VCaP (cell line): ENCODE data around the gene CLCN6.

ENCODE experiments used
- H3K27ac ChIP-seq: fragments of 450-650 bp; 2 replicates; pipeline ENCODE4 v1.5.1; 2017
- TF ChIP-seq, protein P1 (sequence below): fragments of 450-650 bp; conservative IDR thresholded peaks from 2 replicates; pipeline ENCODE4 v1.5.1; 2017; ENCODE audit warnings: mild to moderate bottlenecking, moderate library complexity

Gene CLCN6

DNA sequence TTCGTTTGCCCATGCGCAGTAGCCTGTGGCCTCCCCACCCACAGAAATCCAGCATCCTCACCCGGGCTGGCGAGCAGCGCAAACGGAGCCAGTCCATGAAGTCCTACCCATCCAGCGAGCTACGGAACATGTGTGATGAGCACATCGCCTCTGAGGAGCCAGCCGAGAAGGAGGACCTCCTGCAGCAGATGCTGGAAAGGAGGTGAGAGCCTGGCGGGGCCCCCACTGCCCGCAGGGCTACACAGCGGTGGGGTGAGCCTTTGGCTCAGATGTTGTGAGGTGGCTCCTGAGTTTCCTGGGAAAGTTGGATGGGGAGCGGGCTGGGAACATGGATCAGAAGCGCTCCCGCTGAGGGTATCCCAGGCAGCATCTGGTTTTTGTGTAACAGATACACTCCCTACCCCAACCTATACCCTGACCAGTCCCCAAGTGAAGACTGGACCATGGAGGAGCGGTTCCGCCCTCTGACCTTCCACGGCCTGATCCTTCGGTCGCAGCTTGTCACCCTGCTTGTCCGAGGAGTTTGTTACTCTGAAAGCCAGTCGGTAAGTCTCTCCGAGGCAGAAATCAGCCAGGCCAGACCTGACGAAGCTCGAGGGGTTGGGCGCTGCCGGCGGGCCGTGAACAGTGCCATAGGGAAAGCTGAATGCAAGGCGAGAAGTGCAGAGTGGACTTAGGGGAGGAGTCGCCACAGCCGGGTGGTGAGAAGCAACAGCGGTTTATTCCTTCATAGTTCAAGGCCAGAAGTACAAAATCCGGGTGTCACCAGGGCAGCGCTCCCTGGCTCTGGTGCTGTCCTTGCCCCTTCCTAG lies 31.2 kb downstream of the CLCN6 start:
- H3K27ac ChIP-seq, result no peak overlapping the region
- TF ChIP-seq, protein P1, sequence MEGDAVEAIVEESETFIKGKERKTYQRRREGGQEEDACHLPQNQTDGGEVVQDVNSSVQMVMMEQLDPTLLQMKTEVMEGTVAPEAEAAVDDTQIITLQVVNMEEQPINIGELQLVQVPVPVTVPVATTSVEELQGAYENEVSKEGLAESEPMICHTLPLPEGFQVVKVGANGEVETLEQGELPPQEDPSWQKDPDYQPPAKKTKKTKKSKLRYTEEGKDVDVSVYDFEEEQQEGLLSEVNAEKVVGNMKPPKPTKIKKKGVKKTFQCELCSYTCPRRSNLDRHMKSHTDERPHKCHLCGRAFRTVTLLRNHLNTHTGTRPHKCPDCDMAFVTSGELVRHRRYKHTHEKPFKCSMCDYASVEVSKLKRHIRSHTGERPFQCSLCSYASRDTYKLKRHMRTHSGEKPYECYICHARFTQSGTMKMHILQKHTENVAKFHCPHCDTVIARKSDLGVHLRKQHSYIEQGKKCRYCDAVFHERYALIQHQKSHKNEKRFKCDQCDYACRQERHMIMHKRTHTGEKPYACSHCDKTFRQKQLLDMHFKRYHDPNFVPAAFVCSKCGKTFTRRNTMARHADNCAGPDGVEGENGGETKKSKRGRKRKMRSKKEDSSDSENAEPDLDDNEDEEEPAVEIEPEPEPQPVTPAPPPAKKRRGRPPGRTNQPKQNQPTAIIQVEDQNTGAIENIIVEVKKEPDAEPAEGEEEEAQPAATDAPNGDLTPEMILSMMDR, result no peak

DNA sequence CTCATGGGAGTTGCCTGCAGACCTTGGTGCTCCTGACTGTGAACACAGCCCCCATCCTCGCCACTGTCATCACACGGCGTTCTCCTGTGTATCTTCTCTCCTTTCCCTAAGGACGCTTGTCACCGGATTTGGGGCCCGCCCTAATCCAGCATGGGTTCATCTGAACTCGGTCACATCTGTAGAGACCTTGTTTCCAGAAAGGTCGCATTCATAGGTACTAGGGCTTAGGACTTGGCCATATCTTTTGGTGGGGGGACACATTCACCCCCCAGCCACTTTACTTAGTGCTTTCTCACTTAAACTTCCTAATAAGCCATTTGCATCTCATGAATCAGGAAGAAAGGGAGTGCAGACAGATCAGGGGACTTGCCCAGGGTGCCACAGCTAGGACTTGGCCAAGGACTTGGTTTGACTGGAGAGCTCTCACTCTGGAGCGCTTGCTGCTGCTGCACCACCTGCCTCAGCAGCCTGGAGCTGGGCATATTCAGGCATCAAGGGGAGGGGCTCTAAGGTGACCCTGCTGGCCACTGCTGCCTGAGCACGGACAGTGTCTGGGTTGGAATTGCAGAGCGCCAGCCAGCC lies 31.9 kb downstream of the CLCN6 start:
- TF ChIP-seq, protein P1, result no peak

DNA sequence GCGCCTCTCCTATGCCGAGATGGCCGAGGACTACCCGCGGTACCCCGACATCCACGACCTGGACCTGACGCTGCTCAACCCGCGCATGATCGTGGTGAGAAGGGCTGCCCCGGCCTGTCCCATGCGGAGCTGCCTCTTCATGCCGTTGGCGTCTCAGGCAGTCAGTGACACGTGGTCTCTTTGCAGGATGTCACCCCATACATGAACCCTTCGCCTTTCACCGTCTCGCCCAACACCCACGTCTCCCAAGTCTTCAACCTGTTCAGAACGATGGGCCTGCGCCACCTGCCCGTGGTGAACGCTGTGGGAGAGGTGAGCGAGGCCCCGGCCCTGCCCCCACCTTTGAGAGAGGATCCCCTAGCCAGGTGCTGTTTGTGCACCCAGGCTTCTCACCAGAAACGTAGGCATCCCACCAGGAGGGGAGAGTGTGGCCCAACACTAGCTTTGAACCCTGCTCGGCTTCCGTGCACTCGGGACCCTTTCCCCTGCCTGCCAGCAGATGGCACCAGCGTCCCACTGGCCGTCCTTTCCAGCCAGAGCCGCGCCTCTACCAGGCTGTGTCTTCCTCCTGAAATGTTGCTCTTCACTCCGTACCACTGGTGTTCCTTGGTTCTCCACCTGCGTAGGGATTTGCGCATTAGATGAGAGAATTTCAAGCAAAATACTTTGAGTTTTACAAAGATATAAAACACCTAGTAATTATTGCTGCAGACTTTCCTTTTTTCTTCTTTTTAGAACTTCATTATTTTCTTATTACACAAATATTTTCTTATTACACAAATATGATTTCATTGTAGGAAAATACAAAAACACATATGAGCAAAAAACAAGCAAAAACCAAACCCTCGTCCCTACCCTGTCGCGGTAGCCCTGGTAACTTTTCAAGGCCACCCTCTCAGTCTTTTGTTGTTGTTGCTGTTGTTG lies 32.6 kb downstream of the CLCN6 start:
- TF ChIP-seq, protein P1, result peak; percentile 99
- H3K27ac ChIP-seq, result no peak overlapping the region

More for the DNA sequence above, 31.9 kb downstream of the CLCN6 start:
- H3K27ac ChIP-seq, result no peak overlapping the region

DNA sequence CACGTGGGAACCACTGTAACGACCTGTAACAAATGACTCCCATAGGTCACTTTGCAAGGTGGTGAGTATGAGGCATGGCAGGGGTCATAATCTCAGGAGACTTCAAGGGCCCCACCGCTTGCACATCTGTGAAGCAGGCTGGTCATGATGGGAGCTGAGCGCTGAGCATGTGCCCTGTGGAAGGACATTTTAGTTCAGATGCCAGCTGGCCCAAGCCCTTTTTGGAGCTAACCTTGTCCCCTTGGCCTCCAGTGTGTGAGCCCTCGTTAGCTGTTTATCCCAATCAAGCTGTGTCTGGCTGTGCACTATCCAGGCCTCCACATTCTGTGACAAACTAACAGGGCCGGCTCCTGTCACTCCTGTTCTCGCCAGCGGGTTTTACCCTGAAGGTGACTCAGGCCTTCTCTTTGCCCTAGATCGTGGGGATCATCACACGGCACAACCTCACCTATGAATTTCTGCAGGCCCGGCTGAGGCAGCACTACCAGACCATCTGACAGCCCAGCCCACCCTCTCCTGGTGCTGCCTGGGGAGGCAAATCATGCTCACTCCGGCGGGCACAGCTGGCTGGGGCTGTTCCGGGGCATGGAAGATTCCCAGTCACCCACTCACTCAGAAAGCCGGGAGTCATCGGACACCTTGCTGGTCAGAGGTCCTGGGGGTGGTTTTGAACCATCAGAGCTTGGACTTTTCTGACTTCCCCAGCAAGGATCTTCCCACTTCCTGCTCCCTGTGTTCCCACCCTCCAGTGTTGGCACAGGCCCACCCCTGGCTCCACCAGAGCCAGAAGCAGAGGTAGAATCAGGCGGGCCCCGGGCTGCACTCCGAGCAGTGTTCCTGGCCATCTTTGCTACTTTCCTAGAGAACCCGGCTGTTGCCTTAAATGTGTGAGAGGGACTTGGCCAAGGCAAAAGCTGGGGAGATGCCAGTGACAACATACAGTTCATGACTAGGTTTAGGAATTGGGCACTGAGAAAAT lies 34.0 kb downstream of the CLCN6 start:
- H3K27ac ChIP-seq, result no peak overlapping the region
- TF ChIP-seq, protein P1, result no peak

DNA sequence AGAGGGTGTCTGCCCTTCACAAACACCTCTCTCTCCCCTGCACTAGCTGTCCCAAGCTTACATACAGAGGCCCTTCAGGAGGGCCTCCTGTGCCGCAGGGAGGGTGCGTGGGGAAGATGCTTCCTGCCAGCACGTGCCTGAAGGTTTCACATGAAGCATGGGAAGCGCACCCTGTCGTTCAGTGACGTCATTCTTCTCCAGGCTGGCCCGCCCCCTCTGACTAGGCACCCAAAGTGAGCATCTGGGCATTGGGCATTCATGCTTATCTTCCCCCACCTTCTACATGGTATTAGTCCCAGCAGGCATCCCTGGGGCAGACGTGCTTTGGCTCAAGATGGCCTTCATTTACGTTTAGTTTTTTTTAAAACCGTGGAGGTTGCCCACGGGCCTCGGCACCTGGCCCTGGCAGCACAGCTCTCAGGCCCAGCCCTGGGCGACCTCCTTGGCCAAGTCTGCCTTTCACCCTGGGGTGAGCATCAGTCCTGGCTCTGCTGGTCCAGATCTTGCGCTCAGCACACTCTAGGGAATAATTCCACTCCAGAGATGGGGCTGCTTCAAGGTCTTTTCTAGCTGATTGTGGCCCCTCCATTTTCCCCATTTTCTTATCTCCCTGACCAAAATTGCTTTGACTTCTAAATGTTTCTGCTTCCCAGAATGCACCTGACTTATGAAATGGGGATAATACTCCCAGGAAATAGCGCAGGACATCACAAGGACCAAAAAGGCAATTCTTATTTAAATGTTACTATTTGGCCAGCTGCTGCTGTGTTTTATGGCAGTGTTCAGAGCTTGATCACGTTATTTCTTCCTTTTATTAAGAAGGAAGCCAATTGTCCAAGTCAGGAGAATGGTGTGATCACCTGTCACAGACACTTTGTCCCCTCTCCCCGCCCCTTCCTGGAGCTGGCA lies 35.5 kb downstream of the CLCN6 start:
- no peak overlapping the region for H3K27ac ChIP-seq
- TF ChIP-seq, protein P1, result no peak
